ENCODE data around the gene PSMD11. TPM values are rescaled to one million over a fixed set of nuclear protein-coding genes. Genes with fewer than 3 reads are reported as not detected.

The PSMD11 gene
- total RNA-seq, 6 experiments from 2014 or later, result 45.7 to 61.3 (median 51.6) TPM

GRCh38 chr17:32518646-32519227, 74.4 kb downstream of the PSMD11 start:
- WGBS (ENCODE audit: insufficient coverage, low coverage, low lambda C conversion rate, missing lambda C conversion rate), result 55% methylated on average over 2 of the region's 31 CpGs
- DNase-seq (no peak), ATAC-seq (no peak)
- peaks cover 0 to 10% (median 0%) of the 10 kb centered on the region in 4 donors for H3K4me1 ChIP-seq
- peak overlapping the region in 2 of 3 donors; percentile 20 to 42 for H3K4me3 ChIP-seq
- intact Hi-C loops (cut with DNase I), result no loop called here
- TF ChIP-seq CTCF (IDR thresholded peaks at IDR 0.05) (no peak), POLR2A (IDR thresholded peaks at IDR 0.05) (no peak)
- no peaks in the 10 kb centered on the region for H3K27me3 ChIP-seq
- H3K27ac ChIP-seq, result no peak overlapping the region
- H3K36me3 ChIP-seq, result no peaks in the 10 kb centered on the region
- H3K9me3 ChIP-seq, result no peaks in the 10 kb centered on the region

DNA sequence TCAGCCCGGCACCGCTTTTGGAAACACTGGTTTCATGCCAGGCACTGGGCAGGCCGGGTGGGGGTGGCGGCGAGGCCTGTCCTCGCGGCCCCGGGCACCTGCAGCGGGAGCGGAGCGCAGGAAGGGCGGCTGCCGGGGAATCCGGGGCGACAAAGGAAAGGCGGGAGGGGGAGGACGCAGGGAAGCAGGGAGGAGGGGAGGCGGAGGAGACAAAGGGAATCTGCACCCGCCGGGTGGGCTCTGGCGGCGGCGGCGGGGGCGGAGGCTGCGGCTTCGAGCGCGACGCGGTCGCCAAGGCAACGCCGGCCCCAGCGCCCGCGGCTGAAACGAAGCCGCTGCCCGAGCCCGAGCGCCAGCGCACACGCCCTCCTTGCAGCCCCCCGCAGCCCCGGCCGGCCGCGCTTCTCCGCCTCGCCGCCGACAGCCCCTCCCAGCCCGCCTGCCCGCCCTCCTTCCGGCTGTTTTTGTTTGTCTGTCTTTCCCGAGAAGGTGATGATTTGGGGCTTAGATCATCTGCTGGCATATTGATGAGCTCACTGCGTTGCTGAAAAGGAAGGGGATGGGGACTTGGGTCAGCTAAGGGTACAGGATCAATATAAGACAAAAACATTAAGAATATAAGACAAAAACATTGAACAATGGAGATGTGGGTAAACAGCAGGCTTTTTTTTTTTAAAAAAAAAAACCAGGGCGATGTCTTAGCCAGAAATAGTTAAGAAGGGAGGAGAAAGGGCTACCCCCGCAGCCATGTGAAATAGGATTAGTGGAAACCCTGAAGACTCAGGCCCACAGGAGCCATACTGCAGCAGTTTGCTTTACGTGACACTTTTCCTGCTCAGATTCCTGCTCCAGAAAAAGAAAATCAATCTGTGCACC, 75.2 kb downstream of the PSMD11 start:
- ATAC-seq (peak; percentile 62 to 78 (median 66)), DNase-seq (peak in 2 of 3 donors; percentile 48)
- Histone ChIP-seq H3K9me3 (no peaks in the 10 kb centered on the region), H3K36me3 (no peaks in the 10 kb centered on the region), H3K27ac (no peak overlapping the region), H3K27me3 (no peaks in the 10 kb centered on the region), H3K4me1 (peaks cover 0 to 10% (median 0%) of the 10 kb centered on the region in 4 donors), H3K4me3 (peak overlapping the region; percentile 20 to 42 (median 26))
- TF ChIP-seq POLR2A (IDR thresholded peaks at IDR 0.05) (no peak), CTCF (IDR thresholded peaks at IDR 0.05) (no peak)
- intact Hi-C loops (cut with DNase I), result no loop called here
- WGBS (ENCODE audit: insufficient coverage, low coverage, low lambda C conversion rate, missing lambda C conversion rate), result 8% methylated on average over 16 of the region's 61 CpGs

DNA sequence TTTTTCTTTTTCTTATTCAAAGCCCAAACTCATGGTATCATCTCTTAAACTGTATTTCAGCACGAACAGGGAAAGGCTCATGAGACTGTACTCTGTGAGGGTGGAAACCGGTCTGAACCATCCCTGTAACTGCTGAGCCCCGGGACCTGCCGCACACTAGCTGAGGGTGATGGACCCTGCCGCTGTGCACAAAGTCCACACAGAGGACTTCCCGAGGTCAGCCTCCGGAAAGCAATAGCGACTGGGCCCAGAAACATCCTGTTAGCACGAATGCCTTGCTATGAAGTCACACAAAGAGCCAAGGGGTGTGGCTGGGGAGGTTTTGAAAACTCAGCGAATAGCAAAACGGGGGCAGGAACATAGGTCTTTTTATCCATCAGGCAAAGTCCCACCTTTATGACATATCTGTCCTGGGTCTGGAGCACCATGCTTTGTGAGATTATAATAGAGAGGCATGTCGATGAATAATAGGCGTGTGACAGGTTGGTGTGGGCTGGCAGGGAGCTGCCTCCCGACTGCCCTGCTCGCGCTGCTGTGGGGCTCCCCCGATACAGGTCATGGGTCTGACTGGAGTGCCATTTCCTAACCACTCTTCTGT, 75.9 kb downstream of the PSMD11 start:
- no peaks in the 10 kb centered on the region for H3K27me3 ChIP-seq
- intact Hi-C loops (cut with DNase I), result no loop called here
- TF ChIP-seq CTCF (IDR thresholded peaks at IDR 0.05) (no peak), POLR2A (IDR thresholded peaks at IDR 0.05) (no peak)
- no peaks in the 10 kb centered on the region for H3K9me3 ChIP-seq
- peak; percentile 60 to 74 (median 66) for ATAC-seq
- H3K4me3 ChIP-seq, result peak overlapping the region in 1 of 3 donors; percentile 42
- no peak overlapping the region for H3K27ac ChIP-seq
- no peaks in the 10 kb centered on the region for H3K36me3 ChIP-seq
- 36% methylated on average over 10 of the region's 17 CpGs for WGBS (ENCODE audit: insufficient coverage, low coverage, low lambda C conversion rate, missing lambda C conversion rate)
- peaks cover 0 to 10% (median 0%) of the 10 kb centered on the region in 4 donors for H3K4me1 ChIP-seq
- no peak for DNase-seq

GRCh38 chr17:32520737-32521404, 76.6 kb downstream of the PSMD11 start:
- Histone ChIP-seq H3K27ac (no peak overlapping the region), H3K27me3 (no peaks in the 10 kb centered on the region), H3K4me3 (no peak overlapping the region), H3K4me1 (peaks cover 0 to 10% (median 0%) of the 10 kb centered on the region in 4 donors), H3K9me3 (no peaks in the 10 kb centered on the region), H3K36me3 (no peaks in the 10 kb centered on the region)
- DNase-seq (no peak), ATAC-seq (no peak)
- WGBS (ENCODE audit: insufficient coverage, low coverage, low lambda C conversion rate, missing lambda C conversion rate), result 93% methylated on average over 6 of the region's 9 CpGs
- TF ChIP-seq POLR2A (IDR thresholded peaks at IDR 0.05) (no peak), CTCF (IDR thresholded peaks at IDR 0.05) (no peak)
- intact Hi-C loops (cut with DNase I), result no loop called here

Measured in right lobe of liver (tissue), 6 donors.